PFSK-1 (cell line): ENCODE data around the gene GPM6B.

Source experiments
- POLR2AphosphoS5 ChIP-seq: IDR thresholded peaks from 2 replicates; pipeline ENCODE4 v1.6.1; 2012; ENCODE audit warnings: low read depth, mild to moderate bottlenecking, control low read depth, low read length, moderate library complexity
- SIN3A ChIP-seq: IDR thresholded peaks from 2 replicates; pipeline ENCODE4 v1.6.1; 2012; ENCODE audit warnings: mild to moderate bottlenecking, low read length, moderate library complexity, borderline replicate concordance; ENCODE audit not compliant: insufficient read depth
- TAF1 ChIP-seq: IDR thresholded peaks from 2 replicates; pipeline ENCODE4 v1.6.1; 2012; ENCODE audit warnings: low read length, control low read depth, borderline replicate concordance; ENCODE audit not compliant: insufficient read depth
- TF ChIP-seq, protein P1 (sequence below), 2 experiments: IDR thresholded peaks; 2 replicates each; pipeline versions ENCODE4 v1.6.1 to v1.8.0; 2011 to 2012; ENCODE audit warnings: low read depth in 2 of 2, low read length in 2 of 2, control low read depth in 1 of 2, inconsistent platforms in 1 of 2, mild to moderate bottlenecking in 1 of 2, moderate library complexity in 1 of 2; ENCODE audit not compliant: insufficient read depth in 1 of 2

DNA sequence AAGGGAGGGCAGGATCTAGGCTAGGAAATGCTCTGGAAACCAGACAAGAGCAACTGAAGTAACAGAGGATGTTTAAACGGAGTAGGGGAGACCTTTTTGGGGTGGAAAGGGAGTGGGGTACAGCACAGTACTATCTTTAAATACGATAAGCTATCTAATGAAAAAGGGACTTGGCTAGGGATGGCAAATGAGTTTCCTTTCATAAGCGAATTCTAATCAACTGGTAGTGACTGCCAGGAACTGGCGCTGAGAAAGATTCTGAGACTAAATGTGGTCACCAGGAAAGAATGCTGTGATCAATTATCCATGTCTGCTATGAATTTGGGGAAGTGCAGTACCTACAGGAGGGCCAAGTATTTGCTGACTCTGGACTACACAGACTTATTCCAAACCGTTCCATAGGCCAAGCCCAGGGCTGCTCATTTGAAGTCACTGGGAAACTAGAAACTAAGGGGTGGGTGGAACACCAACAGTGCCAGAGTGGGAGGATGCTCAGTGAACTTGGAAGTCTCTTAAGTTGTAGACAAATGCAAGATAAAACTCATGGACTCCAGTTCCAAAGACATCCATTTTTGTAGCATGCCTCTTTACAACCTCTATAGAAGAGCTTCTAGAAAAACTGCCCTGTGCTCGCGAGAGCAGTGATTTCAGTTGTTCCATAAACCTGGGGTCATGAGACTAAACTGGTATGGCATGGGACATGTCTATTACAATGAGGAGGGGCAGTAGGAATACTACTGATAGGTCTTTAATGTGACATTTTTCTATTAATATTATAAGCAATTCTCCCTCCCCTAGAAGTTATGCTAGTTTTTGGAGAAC is 84.4 kb downstream of the GPM6B start:
- TF ChIP-seq POLR2AphosphoS5 (no peak), TAF1 (no peak), SIN3A (no peak)
- TF ChIP-seq, protein P1, sequence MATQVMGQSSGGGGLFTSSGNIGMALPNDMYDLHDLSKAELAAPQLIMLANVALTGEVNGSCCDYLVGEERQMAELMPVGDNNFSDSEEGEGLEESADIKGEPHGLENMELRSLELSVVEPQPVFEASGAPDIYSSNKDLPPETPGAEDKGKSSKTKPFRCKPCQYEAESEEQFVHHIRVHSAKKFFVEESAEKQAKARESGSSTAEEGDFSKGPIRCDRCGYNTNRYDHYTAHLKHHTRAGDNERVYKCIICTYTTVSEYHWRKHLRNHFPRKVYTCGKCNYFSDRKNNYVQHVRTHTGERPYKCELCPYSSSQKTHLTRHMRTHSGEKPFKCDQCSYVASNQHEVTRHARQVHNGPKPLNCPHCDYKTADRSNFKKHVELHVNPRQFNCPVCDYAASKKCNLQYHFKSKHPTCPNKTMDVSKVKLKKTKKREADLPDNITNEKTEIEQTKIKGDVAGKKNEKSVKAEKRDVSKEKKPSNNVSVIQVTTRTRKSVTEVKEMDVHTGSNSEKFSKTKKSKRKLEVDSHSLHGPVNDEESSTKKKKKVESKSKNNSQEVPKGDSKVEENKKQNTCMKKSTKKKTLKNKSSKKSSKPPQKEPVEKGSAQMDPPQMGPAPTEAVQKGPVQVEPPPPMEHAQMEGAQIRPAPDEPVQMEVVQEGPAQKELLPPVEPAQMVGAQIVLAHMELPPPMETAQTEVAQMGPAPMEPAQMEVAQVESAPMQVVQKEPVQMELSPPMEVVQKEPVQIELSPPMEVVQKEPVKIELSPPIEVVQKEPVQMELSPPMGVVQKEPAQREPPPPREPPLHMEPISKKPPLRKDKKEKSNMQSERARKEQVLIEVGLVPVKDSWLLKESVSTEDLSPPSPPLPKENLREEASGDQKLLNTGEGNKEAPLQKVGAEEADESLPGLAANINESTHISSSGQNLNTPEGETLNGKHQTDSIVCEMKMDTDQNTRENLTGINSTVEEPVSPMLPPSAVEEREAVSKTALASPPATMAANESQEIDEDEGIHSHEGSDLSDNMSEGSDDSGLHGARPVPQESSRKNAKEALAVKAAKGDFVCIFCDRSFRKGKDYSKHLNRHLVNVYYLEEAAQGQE (IDR thresholded peaks at IDR 0.05; ENCODE audit: insufficient read depth in 1 of 2, low read depth in 2 of 2, low read length in 2 of 2): no peak
